ENCODE data around the gene PRPF40B.

PRPF40B gene

GRCh38 chr12:49671031-49671765, 47.8 kb downstream of the PRPF40B start:
- peaks cover 98% of the 10 kb centered on the region for H3K4me1 Mint-ChIP-seq (ENCODE audit: low read depth)
- no peaks in the 10 kb centered on the region for H3K27me3 Mint-ChIP-seq
- H3K9me3 Mint-ChIP-seq = no peaks in the 10 kb centered on the region
- H3K27ac Mint-ChIP-seq = peak overlapping the region; percentile 90
- peaks cover 10% of the 10 kb centered on the region for H3K36me3 Mint-ChIP-seq (ENCODE audit: low read depth)
- peak overlapping the region; percentile 67 for H3K4me3 Mint-ChIP-seq

- H3K4me3 Mint-ChIP-seq = peak overlapping the region; percentile 67
- no peaks in the 10 kb centered on the region for H3K27me3 Mint-ChIP-seq
- peak overlapping the region; percentile 90 for H3K27ac Mint-ChIP-seq
- peaks cover 4% of the 10 kb centered on the region for H3K36me3 Mint-ChIP-seq (ENCODE audit: low read depth)
- peaks cover 96% of the 10 kb centered on the region for H3K4me1 Mint-ChIP-seq (ENCODE audit: low read depth)
- H3K9me3 Mint-ChIP-seq = no peaks in the 10 kb centered on the region
These were observed 49.2 kb downstream of the PRPF40B start for GRCh38 chr12:49672301-49673217.

- H3K27ac Mint-ChIP-seq = peak overlapping the region; percentile 90
- H3K4me1 Mint-ChIP-seq (ENCODE audit: low read depth) = peaks cover 85% of the 10 kb centered on the region
- no peaks in the 10 kb centered on the region for H3K9me3 Mint-ChIP-seq
- H3K27me3 Mint-ChIP-seq = no peaks in the 10 kb centered on the region
- H3K36me3 Mint-ChIP-seq (ENCODE audit: low read depth) = no peaks in the 10 kb centered on the region
- peak overlapping the region; percentile 58 for H3K4me3 Mint-ChIP-seq
These were observed 50.3 kb downstream of the PRPF40B start for GRCh38 chr12:49673446-49674317.

- Mint-ChIP-seq H3K4me3 (peak overlapping the region; percentile 22), H3K36me3 (ENCODE audit: low read depth) (no peaks in the 10 kb centered on the region), H3K27ac (peak overlapping the region; percentile 90), H3K4me1 (ENCODE audit: low read depth) (peaks cover 82% of the 10 kb centered on the region), H3K27me3 (no peaks in the 10 kb centered on the region), H3K9me3 (no peaks in the 10 kb centered on the region)
These were observed 51.1 kb downstream of the PRPF40B start for GRCh38 chr12:49674318-49674981.

- H3K4me1 Mint-ChIP-seq (ENCODE audit: low read depth) = peaks cover 75% of the 10 kb centered on the region
- peak overlapping the region; percentile 5 for H3K4me3 Mint-ChIP-seq
- no peaks in the 10 kb centered on the region for H3K27me3 Mint-ChIP-seq
- no peaks in the 10 kb centered on the region for H3K9me3 Mint-ChIP-seq
- H3K27ac Mint-ChIP-seq = peak overlapping the region; percentile 67
- no peaks in the 10 kb centered on the region for H3K36me3 Mint-ChIP-seq (ENCODE audit: low read depth)
These were observed 51.8 kb downstream of the PRPF40B start for GRCh38 chr12:49675137-49675536.

GRCh38 chr12:49678711-49679110, 55.4 kb downstream of the PRPF40B start:
- H3K4me1 Mint-ChIP-seq (ENCODE audit: low read depth) = peaks cover 60% of the 10 kb centered on the region
- no peaks in the 10 kb centered on the region for H3K36me3 Mint-ChIP-seq (ENCODE audit: low read depth)
- no peak overlapping the region for H3K4me3 Mint-ChIP-seq
- no peaks in the 10 kb centered on the region for H3K9me3 Mint-ChIP-seq
- no peaks in the 10 kb centered on the region for H3K27me3 Mint-ChIP-seq
- H3K27ac Mint-ChIP-seq = no peak overlapping the region

- no peak overlapping the region for H3K4me3 Mint-ChIP-seq
- no peaks in the 10 kb centered on the region for H3K9me3 Mint-ChIP-seq
- H3K27ac Mint-ChIP-seq = no peak overlapping the region
- no peaks in the 10 kb centered on the region for H3K27me3 Mint-ChIP-seq
- H3K4me1 Mint-ChIP-seq (ENCODE audit: low read depth) = peaks cover 60% of the 10 kb centered on the region
- H3K36me3 Mint-ChIP-seq (ENCODE audit: low read depth) = no peaks in the 10 kb centered on the region
These were observed 56.7 kb downstream of the PRPF40B start for GRCh38 chr12:49680075-49680474.

- Mint-ChIP-seq H3K36me3 (ENCODE audit: low read depth) (no peaks in the 10 kb centered on the region), H3K27me3 (no peaks in the 10 kb centered on the region), H3K9me3 (no peaks in the 10 kb centered on the region), H3K4me1 (ENCODE audit: low read depth) (peaks cover 56% of the 10 kb centered on the region), H3K4me3 (no peak overlapping the region), H3K27ac (no peak overlapping the region)
These were observed 60.4 kb downstream of the PRPF40B start for GRCh38 chr12:49683599-49684309.

- no peak overlapping the region for H3K4me3 Mint-ChIP-seq
- H3K4me1 Mint-ChIP-seq (ENCODE audit: low read depth) = peaks cover 58% of the 10 kb centered on the region
- H3K27me3 Mint-ChIP-seq = no peaks in the 10 kb centered on the region
- H3K27ac Mint-ChIP-seq = peak overlapping the region; percentile 24
- H3K9me3 Mint-ChIP-seq = no peaks in the 10 kb centered on the region
- H3K36me3 Mint-ChIP-seq (ENCODE audit: low read depth) = no peaks in the 10 kb centered on the region
These were observed 61.0 kb downstream of the PRPF40B start for GRCh38 chr12:49684310-49684854.

GRCh38 chr12:49687941-49688340, 64.6 kb downstream of the PRPF40B start:
- Mint-ChIP-seq H3K36me3 (ENCODE audit: low read depth) (peaks cover 6% of the 10 kb centered on the region), H3K4me3 (no peak overlapping the region), H3K4me1 (ENCODE audit: low read depth) (peaks cover 66% of the 10 kb centered on the region), H3K27me3 (no peaks in the 10 kb centered on the region), H3K9me3 (no peaks in the 10 kb centered on the region), H3K27ac (no peak overlapping the region)

GRCh38 chr12:49689237-49689636, 65.9 kb downstream of the PRPF40B start:
- Mint-ChIP-seq H3K4me1 (ENCODE audit: low read depth) (peaks cover 56% of the 10 kb centered on the region), H3K9me3 (no peaks in the 10 kb centered on the region), H3K27ac (peak overlapping the region; percentile 53), H3K27me3 (no peaks in the 10 kb centered on the region), H3K36me3 (ENCODE audit: low read depth) (peaks cover 7% of the 10 kb centered on the region), H3K4me3 (no peak overlapping the region)

- Mint-ChIP-seq H3K27me3 (no peaks in the 10 kb centered on the region), H3K27ac (no peak overlapping the region), H3K4me3 (no peak overlapping the region), H3K4me1 (ENCODE audit: low read depth) (peaks cover 50% of the 10 kb centered on the region), H3K36me3 (ENCODE audit: low read depth) (peaks cover 9% of the 10 kb centered on the region), H3K9me3 (no peaks in the 10 kb centered on the region)
These were observed 66.4 kb downstream of the PRPF40B start for GRCh38 chr12:49689785-49690184.

- no peak overlapping the region for H3K4me3 Mint-ChIP-seq
- no peaks in the 10 kb centered on the region for H3K27me3 Mint-ChIP-seq
- H3K27ac Mint-ChIP-seq = no peak overlapping the region
- peaks cover 9% of the 10 kb centered on the region for H3K36me3 Mint-ChIP-seq (ENCODE audit: low read depth)
- no peaks in the 10 kb centered on the region for H3K9me3 Mint-ChIP-seq
- peaks cover 55% of the 10 kb centered on the region for H3K4me1 Mint-ChIP-seq (ENCODE audit: low read depth)
These were observed 69.5 kb downstream of the PRPF40B start for GRCh38 chr12:49692851-49693250.

Data from stimulated activated naive CD8-positive, alpha-beta T cell treated with anti-CD3 and anti-CD28 coated beads, Interleukin-15, Interleukin-2, amounts not matched to agents 100 ng/mL and 50 ng/mL, for 24 hours (primary cell).